GM12878 (cell line): Measurements from ENCODE around the gene FILIP1L. TPM values are rescaled to one million over a fixed set of nuclear protein-coding genes. Genes with fewer than 3 reads are reported as not detected.

Experiments used
- ATAC-seq: fragments of 200-7000 bp; cut with Tn5 transposase; 3 replicates; pipeline ENCODE4 v1.9.1; 2020; ENCODE audit warnings: mild to moderate bottlenecking, moderate library complexity
- BruUV-seq: library from RNA; stranded (reverse); fragments of 400-500 nt; replicated peaks from 2 replicates; lab custom pipeline; 2021; lab: Mats Ljungman, UMichigan
- CTCF ChIA-PET: fragments of 300-600 bp; sonication (Branson Sonifier 250); formaldehyde crosslinking; extraction: SDS; loops from one replicate; lab custom pipeline; 2021; ENCODE audit warnings: inconsistent platforms; lab: Yijun Ruan, JAX
- POLR2A ChIA-PET: fragments of 350-600 bp; formaldehyde crosslinking; extraction: SDS; loops from one replicate; lab custom pipeline; 2021; ENCODE audit warnings: inconsistent platforms; lab: Charles Lee
- RAD21 ChIA-PET: fragments of 300-600 bp; sonication (Branson Sonifier 250); formaldehyde crosslinking; loops from one replicate; lab custom pipeline; 2023; ENCODE audit warnings: antibody characterized with exemption; ENCODE audit not compliant: unreplicated experiment; lab: Charles Lee
- SMC1A ChIA-PET: fragments of 300-600 bp; sonication (Branson Sonifier 250); formaldehyde crosslinking; loops from one replicate; lab custom pipeline; 2023; ENCODE audit not compliant: unreplicated experiment, uncharacterized antibody; lab: Charles Lee
- DNase-seq: peaks from one replicate; pipeline ENCODE4 v3.0.0-alpha.2; 2011; ENCODE audit warnings: low read depth, low spot score
- FAIRE-seq: peaks from 3 replicates; lab custom pipeline; 2011; peaks lifted over from hg19 to GRCh38; lab: Jason Lieb, UNC
- H2AFZ ChIP-seq: 2 replicates; pipeline ENCODE4 v1.6.0; 2011; ENCODE audit warnings: low read depth, low read length, control low read depth; ENCODE audit not compliant: control insufficient read depth
- H3K27ac ChIP-seq: 2 replicates; pipeline ENCODE4 v1.5.1; 2011; ENCODE audit warnings: control low read depth; ENCODE audit not compliant: control insufficient read depth, insufficient read depth
- H3K27me3 ChIP-seq, 2 experiments: replicated peaks in 1 of 2; 2 replicates each; pipeline versions ENCODE4 v1.6.0 to v1.6.1; 2011; ENCODE audit warnings: low read length in 1 of 2; ENCODE audit not compliant: control insufficient read depth in 2 of 2, insufficient read depth in 2 of 2
- H3K36me3 ChIP-seq, 2 experiments: 2 replicates each; pipeline ENCODE4 v1.5.1; 2011; ENCODE audit warnings: low read length in 1 of 2; ENCODE audit not compliant: control insufficient read depth in 2 of 2, insufficient read depth in 2 of 2
- H3K4me1 ChIP-seq: 2 replicates; pipeline ENCODE4 v1.6.1; 2011; ENCODE audit warnings: mild to moderate bottlenecking, low read length, moderate library complexity, mixed read lengths; ENCODE audit not compliant: control insufficient read depth, insufficient read depth
- H3K4me2 ChIP-seq: 2 replicates; pipeline ENCODE4 v1.6.0; 2011; ENCODE audit warnings: control low read depth; ENCODE audit not compliant: control insufficient read depth, insufficient read depth
- H3K4me3 ChIP-seq: fragments of 200-600 bp; sonication (generic); 2 replicates; pipeline ENCODE4 v1.5.1; 2016
- H3K79me2 ChIP-seq: 2 replicates; pipeline ENCODE4 v1.6.0; 2011; ENCODE audit warnings: low read length; ENCODE audit not compliant: control insufficient read depth, insufficient read depth
- H3K9ac ChIP-seq: 2 replicates; pipeline ENCODE4 v1.8.0; 2011; ENCODE audit warnings: low read length, control low read depth, mixed read lengths; ENCODE audit not compliant: control insufficient read depth, insufficient read depth
- H3K9me3 ChIP-seq: replicated peaks from 3 replicates; pipeline ENCODE4 v1.5.1; 2011; ENCODE audit warnings: mild to moderate bottlenecking, low read length; ENCODE audit not compliant: control insufficient read depth, insufficient read depth
- H4K20me1 ChIP-seq: 2 replicates; pipeline ENCODE4 v1.6.0; 2011; ENCODE audit not compliant: control insufficient read depth, insufficient read depth
- CEBPB ChIP-seq, 2 experiments: fragments of 150-350 bp in 1 of 2; IDR thresholded peaks; 2 replicates each; pipeline ENCODE4 v1.6.1; 2012 to 2014; ENCODE audit warnings: low read depth in 2 of 2, low read length in 2 of 2, borderline replicate concordance in 1 of 2, inconsistent platforms in 1 of 2
- ZBED1 ChIP-seq: IDR thresholded peaks from 2 replicates; pipeline ENCODE4 v1.6.1; 2016; ENCODE audit warnings: borderline replicate concordance
- ZNF207 ChIP-seq: fragments of 450-650 bp; IDR thresholded peaks from 2 replicates; pipeline ENCODE4 v1.6.1; 2014; ENCODE audit warnings: antibody characterized with exemption, mild to moderate bottlenecking, borderline replicate concordance
- ZZZ3 ChIP-seq: IDR thresholded peaks from 2 replicates; pipeline ENCODE4 v1.6.1; 2011; ENCODE audit warnings: low read depth; ENCODE audit not compliant: control insufficient read depth, insufficient read length
- WGBS: methylation state at CpG from one replicate; pipeline ENCODE4 v1.1.6; 2016; ENCODE audit warnings: low lambda C conversion rate; ENCODE audit not compliant: insufficient replicate concordance, insufficient coverage; ENCODE audit errors: missing lambda C conversion rate; 5-methylcytosine and 5-hydroxymethylcytosine counted together
- in situ Hi-C: fragments of 300-500 bp; cut with MboI; formaldehyde crosslinking; loops from 9 replicates; pipeline ENCODE4 v1.14.3; 2018; ENCODE audit warnings: mixed read lengths
- intact Hi-C: fragments of 100-400 bp; cut with micrococcal nuclease; formaldehyde crosslinking; loops from one replicate; pipeline ENCODE4 v1.14.2; 2022; ENCODE audit not compliant: unreplicated experiment
- polyA plus RNA-seq, 11 experiments: library from polyadenylated mRNA; depleted of rRNA in 4 of 11; unstranded in 6 of 11; stranded (reverse) in 5 of 11; fragments of >200 nt; fragmentation: Nextera tagmentation in 4 of 11; fragmentation: Illumina TruSeq in 1 of 11; extraction: Ambion mirVana in 4 of 11; extraction: Trizol in 1 of 11; gene quantifications; 1 replicate in 1 of 11; 2 replicates in 10 of 11; pipeline versions ENCODE4 v1.2.1 to v1.2.3, GENCODE V29; 2011 to 2016; ENCODE audit warnings: inconsistent platforms in 2 of 11, missing spikeins in 2 of 11, low read depth in 1 of 11
- total RNA-seq, 4 experiments: library from RNA; depleted of rRNA in 3 of 4; stranded (reverse); fragments of >200 nt in 3 of 4; fragmentation: Illumina TruSeq in 1 of 4; extraction: Trizol in 1 of 4; gene quantifications; 2 replicates each; pipeline versions ENCODE4 v1.2.1 to v1.2.3, GENCODE V29; 2013 to 2021
- TF ChIP-seq, protein P1 (sequence below): IDR thresholded peaks from 2 replicates; pipeline ENCODE4 v1.6.1; 2011; ENCODE audit warnings: low read depth, mild to moderate bottlenecking, low read length, moderate library complexity, borderline replicate concordance; ENCODE audit errors: extremely low read depth
- TF ChIP-seq, protein P2 (sequence below): fragments of 150-350 bp; IDR thresholded peaks from 2 replicates; pipeline ENCODE4 v1.6.1; 2016; ENCODE audit warnings: low read depth, low read length

The FILIP1L gene
- total and polyA plus RNA-seq, 10 of the 15 experiments (the other 5 are each of a cell fraction or from before 2014, with no cell fraction given): 0.24 to 6.1 (median 3.5) TPM

GRCh38 chr3:99846477-99847160 lies 267.7 kb downstream of the FILIP1L start:
- Histone ChIP-seq H3K36me3 (no peaks in the 10 kb centered on the region), H3K79me2 (peaks cover 8% of the 10 kb centered on the region), H3K4me3 (no peak overlapping the region), H3K27ac (no peak overlapping the region), H3K4me1 (peaks cover 11% of the 10 kb centered on the region; the same call in 1 of the 2 replicates), H3K27me3 (no peaks in the 10 kb centered on the region), H2AFZ (no peak overlapping the region), H4K20me1 (no peaks in the 10 kb centered on the region)
- intact Hi-C loops: no loop called here
- WGBS: 95% methylated on average over 6 of the region's 6 CpGs
- FAIRE-seq: peak; percentile 13
- POLR2A ChIA-PET: interaction anchor here (1.1 kb wide), 1 partner anchor 21 kb away, joined by 4 read pairs; no protein-coding TSS in a partner anchor
- TF ChIP-seq ZNF207: no peak
- TF ChIP-seq, protein P1, sequence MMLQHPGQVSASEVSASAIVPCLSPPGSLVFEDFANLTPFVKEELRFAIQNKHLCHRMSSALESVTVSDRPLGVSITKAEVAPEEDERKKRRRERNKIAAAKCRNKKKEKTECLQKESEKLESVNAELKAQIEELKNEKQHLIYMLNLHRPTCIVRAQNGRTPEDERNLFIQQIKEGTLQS: no peak
- TF ChIP-seq ZZZ3: no peak
- TF ChIP-seq CEBPB (IDR thresholded peaks at IDR 0.05; ENCODE audit: borderline replicate concordance in 1 of 2, low read depth in 2 of 2, low read length in 2 of 2): no peak
- TF ChIP-seq, protein P2, sequence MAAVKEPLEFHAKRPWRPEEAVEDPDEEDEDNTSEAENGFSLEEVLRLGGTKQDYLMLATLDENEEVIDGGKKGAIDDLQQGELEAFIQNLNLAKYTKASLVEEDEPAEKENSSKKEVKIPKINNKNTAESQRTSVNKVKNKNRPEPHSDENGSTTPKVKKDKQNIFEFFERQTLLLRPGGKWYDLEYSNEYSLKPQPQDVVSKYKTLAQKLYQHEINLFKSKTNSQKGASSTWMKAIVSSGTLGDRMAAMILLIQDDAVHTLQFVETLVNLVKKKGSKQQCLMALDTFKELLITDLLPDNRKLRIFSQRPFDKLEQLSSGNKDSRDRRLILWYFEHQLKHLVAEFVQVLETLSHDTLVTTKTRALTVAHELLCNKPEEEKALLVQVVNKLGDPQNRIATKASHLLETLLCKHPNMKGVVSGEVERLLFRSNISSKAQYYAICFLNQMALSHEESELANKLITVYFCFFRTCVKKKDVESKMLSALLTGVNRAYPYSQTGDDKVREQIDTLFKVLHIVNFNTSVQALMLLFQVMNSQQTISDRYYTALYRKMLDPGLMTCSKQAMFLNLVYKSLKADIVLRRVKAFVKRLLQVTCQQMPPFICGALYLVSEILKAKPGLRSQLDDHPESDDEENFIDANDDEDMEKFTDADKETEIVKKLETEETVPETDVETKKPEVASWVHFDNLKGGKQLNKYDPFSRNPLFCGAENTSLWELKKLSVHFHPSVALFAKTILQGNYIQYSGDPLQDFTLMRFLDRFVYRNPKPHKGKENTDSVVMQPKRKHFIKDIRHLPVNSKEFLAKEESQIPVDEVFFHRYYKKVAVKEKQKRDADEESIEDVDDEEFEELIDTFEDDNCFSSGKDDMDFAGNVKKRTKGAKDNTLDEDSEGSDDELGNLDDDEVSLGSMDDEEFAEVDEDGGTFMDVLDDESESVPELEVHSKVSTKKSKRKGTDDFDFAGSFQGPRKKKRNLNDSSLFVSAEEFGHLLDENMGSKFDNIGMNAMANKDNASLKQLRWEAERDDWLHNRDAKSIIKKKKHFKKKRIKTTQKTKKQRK: no peak
- TF ChIP-seq ZBED1: no peak
- TF ChIP-seq, all 136 proteins: peak for 0
- DNase-seq (no peak), ATAC-seq (no peak)
- CTCF ChIA-PET: interaction anchor here (0.8 to 2.3 kb wide), 10 partner anchors 9 to 788 kb away, joined by 3 to 15 read pairs (median 4); no protein-coding TSS in a partner anchor
- H3K9me3 ChIP-seq: no peaks in the 10 kb centered on the region; the same call in 2 of the 3 replicates
- BruUV-seq: no TSS peak
- H3K4me2 ChIP-seq: no peak overlapping the region
- in situ Hi-C loops: no loop called here
- no peak overlapping the region for H3K9ac ChIP-seq
- RAD21 ChIA-PET: interaction anchor here (0.6 to 1.6 kb wide), 11 partner anchors 13 to 430 kb away, joined by 3 to 6 read pairs (median 3); no protein-coding TSS in a partner anchor
- SMC1A ChIA-PET: interaction anchor here (0.6 to 1.8 kb wide), 20 partner anchors 9 to 753 kb away, joined by 3 to 9 read pairs (median 4); partner anchors contain the start of gene CMSS1
